Fibroblast of lung (primary cell): ENCODE data around the gene RNF41. TPM values are rescaled to one million over a fixed set of nuclear protein-coding genes. Genes with fewer than 3 reads are reported as not detected.
A peak's percentile ranks its signal among the peaks of the same experiment; 100 is the strongest.

Experiments
- DNase-seq, 2 donors: peaks; one replicate each; pipeline versions ENCODE4 v3.0.0 to v3.0.0-alpha.2; 2010; ENCODE audit warnings: low read depth in 2 of 2
- H2AFZ ChIP-seq: 2 replicates; pipeline ENCODE4 v1.5.1; 2012; ENCODE audit warnings: low read length, control low read depth, inconsistent platforms
- H3K27ac ChIP-seq: 2 replicates; pipeline ENCODE4 v1.5.1; 2011; ENCODE audit warnings: low read length, control low read depth; ENCODE audit not compliant: insufficient read depth
- H3K27me3 ChIP-seq: 2 replicates; pipeline ENCODE4 v1.5.1; 2011; ENCODE audit warnings: mild to moderate bottlenecking, low read length; ENCODE audit not compliant: control insufficient read depth, insufficient read depth
- H3K36me3 ChIP-seq: 2 replicates; pipeline ENCODE4 v1.5.1; 2011; ENCODE audit warnings: low read length; ENCODE audit not compliant: control insufficient read depth, insufficient read depth
- H3K4me1 ChIP-seq: 2 replicates; pipeline ENCODE4 v1.5.1; 2011; ENCODE audit warnings: low read length; ENCODE audit not compliant: control insufficient read depth, insufficient read depth; ENCODE audit errors: extremely low read depth
- H3K4me2 ChIP-seq: 2 replicates; pipeline ENCODE4 v1.5.1; 2011; ENCODE audit warnings: low read length, control low read depth; ENCODE audit not compliant: insufficient read depth; ENCODE audit errors: extremely low read depth
- H3K4me3 ChIP-seq, 4 experiments: fragments of 200-600 bp in 1 of 4; sonication (generic) in 1 of 4; replicated peaks in 1 of 4; 2 replicates each; pipeline ENCODE4 v1.5.1; 2011 to 2016; ENCODE audit warnings: low read length in 4 of 4, low read depth in 3 of 4, mild to moderate bottlenecking in 3 of 4, control low read depth in 2 of 4, inconsistent platforms in 1 of 4, mixed read lengths in 1 of 4; ENCODE audit not compliant: insufficient read depth in 1 of 4; ENCODE audit errors: control extremely low read depth in 1 of 4
- H3K79me2 ChIP-seq: 2 replicates; pipeline ENCODE4 v1.5.1; 2012; ENCODE audit warnings: mild to moderate bottlenecking, low read length, inconsistent platforms; ENCODE audit not compliant: control insufficient read depth, insufficient read depth
- H3K9ac ChIP-seq: 2 replicates; pipeline ENCODE4 v1.5.1; 2011; ENCODE audit warnings: mild to moderate bottlenecking, low read length, control low read depth; ENCODE audit not compliant: insufficient read depth
- H3K9me3 ChIP-seq: 2 replicates; pipeline ENCODE4 v1.5.1; 2012; ENCODE audit warnings: low read depth, low read length; ENCODE audit not compliant: control insufficient read depth, insufficient read depth
- H4K20me1 ChIP-seq: 2 replicates; pipeline ENCODE4 v1.5.1; 2011; ENCODE audit warnings: low read length; ENCODE audit not compliant: control insufficient read depth, insufficient read depth; ENCODE audit errors: extremely low read depth
- EZH2 ChIP-seq: IDR thresholded peaks from 2 replicates; pipeline ENCODE4 v1.5.1; 2012; ENCODE audit warnings: low read length, control low read depth, mild to moderate bottlenecking; ENCODE audit errors: missing control alignments
- polyA minus RNA-seq: library from RNA; depleted of rRNA, polyadenylated mRNA; stranded (reverse); fragments of >200 nt; gene quantifications from 2 replicates; pipeline ENCODE4 v1.2.3, GENCODE V29; 2011; ENCODE audit warnings: low replicate concordance
- polyA plus RNA-seq, 2 donors: library from polyadenylated mRNA; depleted of rRNA in 1 of 2; stranded (reverse) in 1 of 2; unstranded in 1 of 2; fragments of >200 nt; gene quantifications; 2 replicates each; pipeline ENCODE4 v1.2.1, GENCODE V29; 2011 to 2012; ENCODE audit warnings: missing spikeins in 1 of 2
- total RNA-seq: library from RNA; depleted of rRNA; stranded (reverse); fragments of >200 nt; gene quantifications from 2 replicates; pipeline ENCODE4 v1.2.1, GENCODE V29; 2014
- TF ChIP-seq, protein P1 (sequence below), 2 donors: IDR thresholded peaks in 1 of 2; conservative IDR thresholded peaks in 1 of 2; 1 replicate in 1 of 2; 2 replicates in 1 of 2; pipeline ENCODE4 v1.5.1; 2011 to 2012; ENCODE audit warnings: low read length in 2 of 2, control low read depth in 1 of 2, inconsistent platforms in 1 of 2, low read depth in 1 of 2, mild to moderate bottlenecking in 1 of 2

RNF41 gene
- total RNA-seq, result 120 and 199 TPM in 2 replicates
- polyA plus RNA-seq, result 88.4 and 99.7 TPM in 2 replicates
- 55.4 and 62.2 TPM in 2 replicates for polyA plus RNA-seq (2012)
- polyA minus RNA-seq, result 494 and 557 TPM in 2 replicates

DNA sequence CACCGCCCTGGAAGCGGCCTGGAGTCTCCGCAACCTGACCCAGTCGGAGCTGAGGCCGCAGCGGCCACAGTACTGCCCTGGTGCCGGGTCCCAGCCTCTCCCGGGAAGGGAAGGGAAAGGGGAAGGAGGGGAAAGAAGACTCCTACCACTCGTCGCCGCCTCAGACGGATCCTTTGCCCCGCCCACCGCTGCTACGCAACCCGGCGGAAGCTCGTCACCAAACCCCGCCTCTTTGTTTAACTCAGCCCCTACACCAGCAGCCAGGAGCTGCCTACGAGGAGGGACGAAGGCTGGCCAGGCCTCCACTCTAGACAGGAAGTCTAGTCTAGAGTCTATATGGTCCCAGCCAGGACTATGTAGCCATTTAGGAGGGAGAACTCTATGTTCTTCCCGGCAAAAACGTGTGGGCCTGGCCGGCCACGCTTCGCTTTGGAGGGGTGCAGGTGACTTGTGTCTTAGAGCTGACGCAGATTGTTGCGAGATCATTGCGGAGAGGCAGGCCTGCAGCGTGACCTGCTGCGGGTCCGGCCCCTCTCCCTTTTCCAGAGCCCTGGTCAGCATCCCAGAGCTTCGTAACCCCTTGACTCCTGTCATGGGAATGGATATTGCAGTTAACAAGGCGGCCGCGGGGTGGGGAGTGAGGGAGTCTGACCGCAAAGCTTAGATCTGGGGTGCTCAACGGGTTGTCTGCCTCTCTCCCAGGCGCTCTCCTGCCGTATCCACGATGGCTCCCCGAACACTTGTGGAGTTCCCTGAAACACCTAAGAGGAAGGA, at the start of gene RNF41:
Gene RNF41, minus strand, starts transcription at position 166 of the 774 bp plus-strand sequence. CDS start 7,875 bp downstream, outside the sequence.
- Histone ChIP-seq H2AFZ (peak within 1 kb of the TSS; percentile 68), H3K4me2 (peak within 1 kb of the TSS; percentile 98), H3K27me3 (no peaks in the 10 kb centered on the region), H3K4me1 (peaks cover 19% of the 10 kb centered on the region), H3K9me3 (no peaks in the 10 kb centered on the region), H3K27ac (peak within 1 kb of the TSS; percentile 97), H3K4me3 (peak within 1 kb of the TSS; percentile 80 to 87 (median 84)), H3K79me2 (peaks cover 27% of the 10 kb centered on the region), H3K36me3 (peaks cover 5% of the 10 kb centered on the region), H4K20me1 (no peaks in the 10 kb centered on the region), H3K9ac (peak within 1 kb of the TSS; percentile 93)
- TF ChIP-seq EZH2, result no peak
- TF ChIP-seq, protein P1, sequence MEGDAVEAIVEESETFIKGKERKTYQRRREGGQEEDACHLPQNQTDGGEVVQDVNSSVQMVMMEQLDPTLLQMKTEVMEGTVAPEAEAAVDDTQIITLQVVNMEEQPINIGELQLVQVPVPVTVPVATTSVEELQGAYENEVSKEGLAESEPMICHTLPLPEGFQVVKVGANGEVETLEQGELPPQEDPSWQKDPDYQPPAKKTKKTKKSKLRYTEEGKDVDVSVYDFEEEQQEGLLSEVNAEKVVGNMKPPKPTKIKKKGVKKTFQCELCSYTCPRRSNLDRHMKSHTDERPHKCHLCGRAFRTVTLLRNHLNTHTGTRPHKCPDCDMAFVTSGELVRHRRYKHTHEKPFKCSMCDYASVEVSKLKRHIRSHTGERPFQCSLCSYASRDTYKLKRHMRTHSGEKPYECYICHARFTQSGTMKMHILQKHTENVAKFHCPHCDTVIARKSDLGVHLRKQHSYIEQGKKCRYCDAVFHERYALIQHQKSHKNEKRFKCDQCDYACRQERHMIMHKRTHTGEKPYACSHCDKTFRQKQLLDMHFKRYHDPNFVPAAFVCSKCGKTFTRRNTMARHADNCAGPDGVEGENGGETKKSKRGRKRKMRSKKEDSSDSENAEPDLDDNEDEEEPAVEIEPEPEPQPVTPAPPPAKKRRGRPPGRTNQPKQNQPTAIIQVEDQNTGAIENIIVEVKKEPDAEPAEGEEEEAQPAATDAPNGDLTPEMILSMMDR (conservative IDR thresholded peaks at IDR 0.05 in 1 of 2, IDR thresholded peaks at IDR 0.05 in 1 of 2; ENCODE audit: low read depth in 1 of 2, low read length in 2 of 2), result peak in 1 of 2 donors; percentile 3
- peak; percentile 97 for DNase-seq

DNA sequence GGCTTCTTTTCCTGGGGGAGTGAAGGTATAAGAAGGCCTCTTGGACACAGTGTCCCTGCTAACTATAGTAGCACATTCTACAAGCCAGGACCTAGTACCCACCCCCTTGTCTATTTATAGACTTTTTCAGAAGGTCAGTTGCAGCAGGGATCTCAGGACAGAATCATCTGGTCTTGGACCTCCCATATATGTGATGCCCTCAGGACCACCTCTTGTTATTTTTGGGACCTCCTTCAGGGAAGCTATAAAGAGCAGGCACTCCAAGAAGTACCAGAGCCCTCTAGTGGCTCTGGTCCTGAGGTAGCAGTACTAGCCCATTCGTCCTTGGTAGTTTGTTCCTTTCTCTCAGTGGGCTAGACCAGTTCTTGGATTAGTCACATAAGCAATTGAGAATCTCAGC, 49.3 kb upstream of the RNF41 start:
- H3K36me3 ChIP-seq, result peaks cover 19% of the 10 kb centered on the region
- H3K79me2 ChIP-seq, result no peaks in the 10 kb centered on the region
- H3K27ac ChIP-seq, result no peak overlapping the region
- H3K27me3 ChIP-seq, result no peaks in the 10 kb centered on the region
- no peaks in the 10 kb centered on the region for H3K9me3 ChIP-seq
- no peak overlapping the region for H3K4me3 ChIP-seq
- peak; percentile 16 to 31 for DNase-seq
- no peak for TF ChIP-seq EZH2
- TF ChIP-seq, protein P1 (conservative IDR thresholded peaks at IDR 0.05 in 1 of 2, IDR thresholded peaks at IDR 0.05 in 1 of 2; ENCODE audit: low read depth in 1 of 2, low read length in 2 of 2), result peak; percentile 49 to 61
- no peak overlapping the region for H3K4me2 ChIP-seq
- H3K9ac ChIP-seq, result no peak overlapping the region
- H4K20me1 ChIP-seq, result no peaks in the 10 kb centered on the region
- H3K4me1 ChIP-seq, result peaks cover 3% of the 10 kb centered on the region
- H2AFZ ChIP-seq, result no peak overlapping the region

DNA sequence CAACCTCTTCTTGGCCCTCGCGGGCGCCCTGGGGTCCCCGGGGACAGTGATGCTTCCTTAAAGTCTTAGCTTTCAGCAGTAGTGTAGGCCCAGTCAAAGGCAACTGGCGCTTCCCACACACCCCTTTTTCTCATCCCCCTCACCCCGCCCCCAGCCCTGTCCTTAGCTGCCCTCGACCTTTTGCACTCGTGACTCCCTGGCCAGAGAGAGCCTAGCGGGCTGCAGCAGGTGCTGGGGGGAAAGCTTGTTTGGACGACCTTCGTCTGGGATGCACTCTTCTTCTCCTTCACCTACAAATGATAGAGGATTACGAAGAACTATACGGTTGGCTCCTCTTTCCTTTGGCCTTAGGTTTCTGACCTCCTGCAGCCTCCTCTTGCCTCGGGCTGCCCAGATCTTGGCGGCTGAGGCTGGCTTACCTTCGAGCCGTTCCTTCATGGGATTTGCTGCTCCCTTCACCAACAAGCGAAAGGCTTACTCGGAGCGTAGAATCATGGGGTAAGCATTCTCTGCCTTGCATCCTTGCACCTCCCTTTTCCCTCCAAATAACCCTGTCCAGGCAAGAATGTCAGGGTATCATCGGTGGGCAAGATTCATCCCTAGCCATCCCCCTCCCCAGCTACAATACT, 45.8 kb upstream of the RNF41 start:
- H3K27ac ChIP-seq, result peak overlapping the region; percentile 31
- no peaks in the 10 kb centered on the region for H3K79me2 ChIP-seq
- H4K20me1 ChIP-seq, result no peaks in the 10 kb centered on the region
- H3K9ac ChIP-seq, result peak overlapping the region; percentile 40
- DNase-seq, result no peak
- TF ChIP-seq EZH2, result no peak
- TF ChIP-seq, protein P1 (conservative IDR thresholded peaks at IDR 0.05 in 1 of 2, IDR thresholded peaks at IDR 0.05 in 1 of 2; ENCODE audit: low read depth in 1 of 2, low read length in 2 of 2), result no peak
- H2AFZ ChIP-seq, result peak overlapping the region; percentile 79
- H3K27me3 ChIP-seq, result no peaks in the 10 kb centered on the region
- H3K4me3 ChIP-seq, result peak overlapping the region; percentile 68 to 82 (median 74)
- no peaks in the 10 kb centered on the region for H3K9me3 ChIP-seq
- peaks cover 3% of the 10 kb centered on the region for H3K4me1 ChIP-seq
- peak overlapping the region; percentile 83 for H3K4me2 ChIP-seq
- H3K36me3 ChIP-seq, result peaks cover 6% of the 10 kb centered on the region
